ENCODE results near the gene OSM.

DNA sequence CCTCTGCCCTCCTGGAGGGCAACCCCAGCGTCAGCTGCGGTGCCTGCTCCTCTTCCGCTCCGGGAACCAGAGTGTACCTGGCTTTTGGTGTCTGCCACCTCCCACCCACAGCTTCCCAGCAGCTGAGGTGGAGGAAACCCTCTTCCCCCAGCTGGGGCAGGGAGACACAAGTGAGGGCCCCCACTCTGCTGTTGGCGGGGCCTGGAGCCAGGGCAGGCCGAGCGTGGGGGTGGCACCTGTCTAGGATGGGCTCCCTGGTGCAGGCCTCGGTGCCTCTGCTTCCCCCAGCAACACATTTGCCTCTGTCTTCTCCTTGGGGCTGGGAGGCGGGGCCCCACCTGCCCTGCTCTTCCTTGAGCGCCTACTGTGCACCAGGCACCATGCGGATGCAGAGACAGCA lies 6.4 kb downstream of the OSM start:
- no peak for TF ChIP-seq GATA3 (IDR thresholded peaks at IDR 0.05; ENCODE audit: low read depth, low read length)
- no peak for TF ChIP-seq GATA2 (IDR thresholded peaks at IDR 0.05; ENCODE audit: low read depth, low read length)
